Measurements from ENCODE around the gene AP3B1.

DNA sequence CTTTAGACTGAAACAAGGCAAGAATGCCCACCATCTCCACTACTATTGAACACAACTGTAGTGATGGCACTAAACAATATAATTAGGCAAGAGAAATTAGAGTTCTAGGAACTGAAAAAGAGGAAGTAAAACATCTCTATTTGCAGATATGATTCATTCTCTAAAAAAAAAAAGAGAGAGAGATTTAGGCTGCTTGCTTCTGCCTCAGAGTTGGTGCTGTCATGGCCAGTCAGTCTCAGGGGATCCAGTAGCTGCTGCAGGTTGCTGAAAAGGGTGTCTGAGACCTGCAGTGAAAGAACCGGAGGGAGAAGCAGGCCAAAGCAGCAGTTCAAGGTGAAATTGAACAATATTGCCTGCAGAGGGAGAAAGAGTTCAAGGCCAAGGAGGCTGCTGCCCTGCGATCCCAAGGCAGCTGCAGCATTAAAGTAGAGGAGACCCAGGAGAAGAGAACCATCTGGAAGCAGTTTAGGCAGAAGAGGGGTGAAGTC lies 72.5 kb downstream of the AP3B1 start:
- TF ChIP-seq CTCF (conservative IDR thresholded peaks at IDR 0.05; ENCODE audit: low read depth, low read length) = 0 out of 2 replicates have a peak, but pooled peaks have one; percentile 14
- no peak for TF ChIP-seq EZH2 (IDR thresholded peaks at IDR 0.05; ENCODE audit: borderline replicate concordance, low read depth, low read length, poor library complexity, severe bottlenecking)
